ENCODE measurements around the gene LCE1B.

Gene LCE1B

DNA sequence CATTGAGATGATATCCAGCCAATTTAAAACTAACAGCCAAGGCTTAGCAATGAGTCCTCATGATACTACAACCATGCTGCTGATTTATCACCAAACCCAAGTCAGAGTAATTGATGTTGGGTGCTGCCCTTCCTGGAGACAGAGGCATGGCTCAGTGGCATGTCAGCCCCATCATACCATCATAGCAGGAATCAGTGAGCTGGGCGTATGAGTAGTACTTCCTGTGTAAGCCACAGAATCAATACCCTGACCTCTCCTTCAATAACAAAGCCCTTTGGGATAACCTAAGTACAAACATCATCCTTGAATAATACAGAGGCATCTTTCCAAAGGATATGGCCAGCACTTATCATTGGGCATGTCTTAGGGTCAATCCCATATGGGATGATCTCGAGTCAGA lies 28.7 kb upstream of the LCE1B start:
- TF ChIP-seq EZH2phosphoT487 (IDR thresholded peaks at IDR 0.05; ENCODE audit: borderline replicate concordance, low read length): no peak
- TF ChIP-seq, protein P1, sequence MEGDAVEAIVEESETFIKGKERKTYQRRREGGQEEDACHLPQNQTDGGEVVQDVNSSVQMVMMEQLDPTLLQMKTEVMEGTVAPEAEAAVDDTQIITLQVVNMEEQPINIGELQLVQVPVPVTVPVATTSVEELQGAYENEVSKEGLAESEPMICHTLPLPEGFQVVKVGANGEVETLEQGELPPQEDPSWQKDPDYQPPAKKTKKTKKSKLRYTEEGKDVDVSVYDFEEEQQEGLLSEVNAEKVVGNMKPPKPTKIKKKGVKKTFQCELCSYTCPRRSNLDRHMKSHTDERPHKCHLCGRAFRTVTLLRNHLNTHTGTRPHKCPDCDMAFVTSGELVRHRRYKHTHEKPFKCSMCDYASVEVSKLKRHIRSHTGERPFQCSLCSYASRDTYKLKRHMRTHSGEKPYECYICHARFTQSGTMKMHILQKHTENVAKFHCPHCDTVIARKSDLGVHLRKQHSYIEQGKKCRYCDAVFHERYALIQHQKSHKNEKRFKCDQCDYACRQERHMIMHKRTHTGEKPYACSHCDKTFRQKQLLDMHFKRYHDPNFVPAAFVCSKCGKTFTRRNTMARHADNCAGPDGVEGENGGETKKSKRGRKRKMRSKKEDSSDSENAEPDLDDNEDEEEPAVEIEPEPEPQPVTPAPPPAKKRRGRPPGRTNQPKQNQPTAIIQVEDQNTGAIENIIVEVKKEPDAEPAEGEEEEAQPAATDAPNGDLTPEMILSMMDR (IDR thresholded peaks at IDR 0.05; ENCODE audit: low read depth, low read length, poor library complexity, severe bottlenecking): no peak
- Histone ChIP-seq H3F3A (ENCODE audit: control insufficient read depth, insufficient read depth) (no peaks in the 10 kb centered on the region), H3K4me2 (ENCODE audit: low read length) (no peak overlapping the region), H4K20me1 (ENCODE audit: control insufficient read depth, insufficient read depth, low read depth, low read length) (no peaks in the 10 kb centered on the region), H3K36me3 (ENCODE audit: control insufficient read depth, low read length) (no peaks in the 10 kb centered on the region), H3K27ac (ENCODE audit: low read depth, low read length) (no peak overlapping the region), H3K27me3 (ENCODE audit: control insufficient read depth, low read length) (no peaks in the 10 kb centered on the region), H3K4me1 (ENCODE audit: control insufficient read depth, low read length) (no peaks in the 10 kb centered on the region), H3K4me3 (ENCODE audit: low read length) (no peak overlapping the region), H3K79me2 (ENCODE audit: control insufficient read depth, low read length) (no peaks in the 10 kb centered on the region), H3K9me2 (replicated peaks; ENCODE audit: control insufficient read depth, low read length) (no peaks in the 10 kb centered on the region), H3K9me3 (ENCODE audit: control insufficient read depth, insufficient read depth, low read length) (no peaks in the 10 kb centered on the region)

DNA sequence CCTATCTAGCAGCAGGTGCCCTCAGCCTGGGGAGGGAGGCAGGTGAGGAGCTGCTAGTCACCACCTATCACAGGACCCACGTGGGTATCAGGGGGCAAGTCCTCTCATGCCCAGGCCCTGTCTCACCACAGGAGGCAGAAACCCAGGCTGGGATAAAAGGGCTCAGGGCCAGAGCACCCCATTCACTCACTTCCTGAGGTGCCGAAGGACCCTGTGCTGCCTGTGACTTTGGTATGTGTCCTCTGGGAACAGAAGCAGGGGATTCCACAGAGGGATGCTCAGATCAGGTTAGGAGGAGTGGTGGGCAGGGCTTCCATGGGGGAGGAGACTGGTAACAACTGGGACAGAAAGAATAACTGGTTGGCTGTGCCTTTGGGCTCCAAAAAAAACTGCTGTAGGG lies 25.7 kb upstream of the LCE1B start, which contains the start of gene LCE1E:
TSS of gene LCE1E (plus strand) at position 181 of the 400 bp plus-strand sequence. CDS start 1,043 bp downstream, outside the sequence.
- Histone ChIP-seq H3K4me3 (ENCODE audit: low read length) (no peak within 1 kb of the TSS), H3K4me1 (ENCODE audit: control insufficient read depth, low read length) (no peaks in the 10 kb centered on the region), H4K20me1 (ENCODE audit: control insufficient read depth, insufficient read depth, low read depth, low read length) (no peaks in the 10 kb centered on the region), H3K9me2 (replicated peaks; ENCODE audit: control insufficient read depth, low read length) (no peaks in the 10 kb centered on the region), H3K9me3 (ENCODE audit: control insufficient read depth, insufficient read depth, low read length) (no peaks in the 10 kb centered on the region), H3F3A (ENCODE audit: control insufficient read depth, insufficient read depth) (no peaks in the 10 kb centered on the region), H3K79me2 (ENCODE audit: control insufficient read depth, low read length) (no peaks in the 10 kb centered on the region), H3K4me2 (ENCODE audit: low read length) (no peak within 1 kb of the TSS), H3K27ac (ENCODE audit: low read depth, low read length) (no peak within 1 kb of the TSS), H3K36me3 (ENCODE audit: control insufficient read depth, low read length) (no peaks in the 10 kb centered on the region), H3K27me3 (ENCODE audit: control insufficient read depth, low read length) (no peaks in the 10 kb centered on the region)
- TF ChIP-seq, protein P1 (IDR thresholded peaks at IDR 0.05; ENCODE audit: low read depth, low read length, poor library complexity, severe bottlenecking): no peak
- TF ChIP-seq EZH2phosphoT487 (IDR thresholded peaks at IDR 0.05; ENCODE audit: borderline replicate concordance, low read length): no peak

DNA sequence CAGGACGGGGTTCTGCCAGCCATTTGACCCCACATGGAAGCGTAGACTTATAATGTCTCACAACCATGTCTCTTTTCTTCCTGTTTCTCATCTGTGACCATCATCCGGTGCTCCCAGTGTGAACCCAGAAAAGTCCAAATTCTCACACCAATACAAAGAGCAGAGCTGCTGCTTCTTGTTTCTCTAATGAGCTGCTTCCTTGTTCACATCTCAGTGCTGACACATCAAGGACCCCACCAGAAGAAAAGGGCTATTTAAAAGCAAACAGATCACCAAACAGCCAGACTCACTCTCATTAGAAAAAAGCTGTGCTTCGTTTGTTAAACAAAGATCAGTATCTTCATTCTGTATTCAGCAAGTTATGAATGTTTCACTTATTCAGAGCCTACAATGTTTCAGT lies 16.1 kb upstream of the LCE1B start:
- Histone ChIP-seq H3K4me2 (ENCODE audit: low read length) (no peak overlapping the region), H3K79me2 (ENCODE audit: control insufficient read depth, low read length) (no peaks in the 10 kb centered on the region), H3K36me3 (ENCODE audit: control insufficient read depth, low read length) (no peaks in the 10 kb centered on the region), H3K4me1 (ENCODE audit: control insufficient read depth, low read length) (no peaks in the 10 kb centered on the region), H4K20me1 (ENCODE audit: control insufficient read depth, insufficient read depth, low read depth, low read length) (no peaks in the 10 kb centered on the region), H3F3A (ENCODE audit: control insufficient read depth, insufficient read depth) (no peaks in the 10 kb centered on the region), H3K27me3 (ENCODE audit: control insufficient read depth, low read length) (no peaks in the 10 kb centered on the region), H3K9me2 (replicated peaks; ENCODE audit: control insufficient read depth, low read length) (no peaks in the 10 kb centered on the region), H3K4me3 (ENCODE audit: low read length) (no peak overlapping the region), H3K27ac (ENCODE audit: low read depth, low read length) (no peak overlapping the region), H3K9me3 (ENCODE audit: control insufficient read depth, insufficient read depth, low read length) (no peaks in the 10 kb centered on the region)
- TF ChIP-seq EZH2phosphoT487 (IDR thresholded peaks at IDR 0.05; ENCODE audit: borderline replicate concordance, low read length): no peak
- TF ChIP-seq, protein P1 (IDR thresholded peaks at IDR 0.05; ENCODE audit: low read depth, low read length, poor library complexity, severe bottlenecking): no peak

All from DOHH2 (cell line).